GM21529 (cell line): ENCODE measurements around the gene ABLIM3.

ENCODE experiments used
- ATAC-seq: cut with Tn5 transposase; IDR thresholded peaks from one replicate; pipeline ENCODE4 v1.9.1; 2021; ENCODE audit not compliant: unreplicated experiment

ABLIM3 gene

GRCh38 chr5:149215478-149216090, 74.3 kb downstream of the ABLIM3 start:
- ATAC-seq = no peak

- ATAC-seq = no peak
These were observed 75.2 kb downstream of the ABLIM3 start for GRCh38 chr5:149216496-149216895.

- no peak for ATAC-seq
These were observed 76.0 kb downstream of the ABLIM3 start for GRCh38 chr5:149217096-149217802.

- no peak for ATAC-seq
These were observed 76.5 kb downstream of the ABLIM3 start for GRCh38 chr5:149217803-149218155.

- ATAC-seq = no peak
These were observed 78.3 kb downstream of the ABLIM3 start for GRCh38 chr5:149219584-149219983.

GRCh38 chr5:149220750-149221149, 79.5 kb downstream of the ABLIM3 start:
- no peak for ATAC-seq

GRCh38 chr5:149221326-149221725, 80.0 kb downstream of the ABLIM3 start:
- no peak for ATAC-seq

- no peak for ATAC-seq
These were observed 80.5 kb downstream of the ABLIM3 start for GRCh38 chr5:149221731-149222342.

- ATAC-seq = no peak
These were observed 82.0 kb downstream of the ABLIM3 start for GRCh38 chr5:149223081-149223848.

- ATAC-seq = no peak
These were observed 83.0 kb downstream of the ABLIM3 start for GRCh38 chr5:149224282-149224681.

GRCh38 chr5:149227168-149227826, 86.0 kb downstream of the ABLIM3 start:
- ATAC-seq = no peak

- no peak for ATAC-seq
These were observed 87.5 kb downstream of the ABLIM3 start for GRCh38 chr5:149228618-149229297.

GRCh38 chr5:149229298-149229937, 88.1 kb downstream of the ABLIM3 start:
- no peak for ATAC-seq

GRCh38 chr5:149235841-149236240, 94.5 kb downstream of the ABLIM3 start:
- ATAC-seq = no peak

GRCh38 chr5:149237662-149238061, 96.4 kb downstream of the ABLIM3 start:
- no peak for ATAC-seq

- no peak for ATAC-seq
These were observed 97.2 kb downstream of the ABLIM3 start for GRCh38 chr5:149238540-149238939.

GRCh38 chr5:149239917-149240316, 98.6 kb downstream of the ABLIM3 start:
- ATAC-seq = no peak

- ATAC-seq = peak; percentile 66
These were observed 99.2 kb downstream of the ABLIM3 start for GRCh38 chr5:149240354-149240998.

- no peak for ATAC-seq
These were observed 101.0 kb downstream of the ABLIM3 start for GRCh38 chr5:149242339-149242738.

- ATAC-seq = no peak
These were observed 105.6 kb downstream of the ABLIM3 start for GRCh38 chr5:149246906-149247305.
